ENCODE measurements around the gene SIX5.
"Not testable (repeated sequence)": the region's sequence is repeated elsewhere in the genome, so short reads cannot be mapped to it uniquely, and the experiment has no call there.

SIX5 gene

DNA sequence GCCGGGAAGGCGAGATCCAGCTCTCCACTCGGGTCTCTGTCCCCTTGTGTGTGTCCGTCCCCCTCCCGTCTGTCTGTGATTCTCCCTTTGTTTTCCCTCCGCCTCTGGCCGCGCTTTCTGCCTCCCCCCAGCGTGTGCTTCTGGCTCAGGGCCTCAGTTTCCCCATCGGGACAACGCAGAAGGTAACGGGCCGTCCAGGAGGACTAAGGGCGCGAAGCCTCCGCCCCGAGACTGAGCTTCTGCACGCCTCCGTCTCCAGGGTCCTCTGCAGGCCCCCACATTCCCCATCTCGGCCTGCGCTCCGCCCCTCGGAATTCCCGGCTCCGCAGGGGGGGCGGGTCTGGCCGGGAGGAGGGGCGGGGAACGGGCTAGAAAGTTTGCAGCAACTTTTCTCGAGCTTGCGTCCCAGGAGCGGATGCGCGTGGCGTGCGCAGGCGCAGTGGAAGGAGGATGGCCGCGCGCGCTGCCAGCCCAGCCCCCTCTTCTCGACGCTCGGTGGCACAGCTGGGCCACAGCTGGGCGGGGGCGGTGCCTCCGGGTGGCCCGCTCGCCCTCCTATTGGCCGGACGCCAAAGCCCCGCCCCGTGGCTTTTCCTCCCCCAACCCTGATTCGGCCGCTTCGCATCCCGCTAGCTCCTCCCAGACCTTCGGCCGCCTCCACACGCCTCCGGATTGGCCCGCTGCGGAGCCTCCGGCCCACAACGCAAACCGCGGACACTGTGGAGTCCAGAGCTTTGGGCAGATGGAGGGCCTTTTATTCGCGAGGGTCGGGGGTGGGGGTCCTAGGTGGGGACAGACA, at the start of gene SIX5:
Gene SIX5 (minus strand): TSS at position 269 of the 799 bp plus-strand sequence. CDS start 408 bp downstream, outside the sequence.
- in situ Hi-C loops (cut with MboI; ENCODE audit: low sequenced_read_pairs): no loop called here

DNA sequence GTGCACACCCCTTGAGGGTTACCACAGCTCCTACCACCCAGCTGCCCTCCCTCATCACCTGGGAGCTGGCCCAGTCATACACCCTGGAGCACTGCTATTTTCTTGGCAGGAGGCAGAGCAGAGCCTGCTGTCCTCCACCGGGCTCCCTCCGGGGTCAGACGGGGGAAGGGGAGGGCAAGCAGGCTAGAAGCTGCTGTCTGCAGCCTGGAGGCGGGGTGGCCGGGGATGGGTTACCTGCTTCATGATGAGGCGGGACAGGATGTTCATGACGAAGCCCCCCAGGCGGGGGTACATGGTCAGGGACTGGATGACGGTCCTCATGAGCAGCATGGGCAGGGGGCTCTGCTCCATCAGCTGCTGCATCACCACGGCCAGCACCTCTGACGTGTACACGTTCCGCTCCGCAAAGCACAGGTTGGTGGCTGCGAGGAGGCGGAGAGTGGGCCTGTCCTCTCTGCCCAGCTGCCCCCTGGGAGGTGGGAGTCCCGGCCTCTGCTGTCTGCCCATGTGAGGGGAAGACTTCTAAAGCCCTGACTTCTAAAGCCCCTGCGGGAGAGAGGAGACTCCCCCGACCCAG, 48.8 kb upstream of the SIX5 start:
- in situ Hi-C loops (cut with MboI; ENCODE audit: low sequenced_read_pairs): no loop called here

DNA sequence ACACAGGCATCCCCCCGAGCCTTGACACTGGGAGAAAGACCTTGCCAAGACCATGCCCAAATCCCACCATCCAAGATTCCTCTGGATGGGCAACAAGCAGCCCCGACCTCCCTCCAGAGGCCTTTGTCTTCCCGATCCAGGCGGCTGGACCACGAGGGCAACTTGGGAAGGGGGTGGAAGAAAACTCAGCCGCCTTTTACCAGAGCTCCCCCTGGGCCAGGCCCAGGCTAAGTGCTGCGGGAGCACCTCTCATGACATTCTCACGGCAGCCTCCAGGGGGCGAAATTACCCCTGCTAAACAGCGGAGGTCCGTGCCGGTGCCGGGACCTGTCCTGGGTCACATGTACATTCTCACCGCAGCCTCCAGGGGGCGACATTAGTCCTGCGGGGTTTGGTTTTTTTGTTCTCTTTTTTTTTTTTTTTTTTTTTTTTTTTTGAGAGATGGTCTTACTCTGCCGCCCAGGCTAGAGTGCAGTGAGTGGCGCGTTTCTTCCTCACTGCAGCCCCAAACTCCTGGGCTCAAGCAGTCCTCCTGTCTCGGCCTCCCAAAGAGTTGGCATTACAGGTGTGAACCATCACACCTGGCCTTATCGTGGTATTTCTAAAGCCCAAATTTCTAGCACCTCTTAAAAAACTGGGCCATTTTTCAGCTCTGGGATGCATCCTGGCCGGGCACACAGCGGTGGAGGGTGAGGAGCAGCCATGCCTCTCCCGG, 48.1 kb upstream of the SIX5 start:
- in situ Hi-C loops (cut with MboI; ENCODE audit: low sequenced_read_pairs): no loop called here

DNA sequence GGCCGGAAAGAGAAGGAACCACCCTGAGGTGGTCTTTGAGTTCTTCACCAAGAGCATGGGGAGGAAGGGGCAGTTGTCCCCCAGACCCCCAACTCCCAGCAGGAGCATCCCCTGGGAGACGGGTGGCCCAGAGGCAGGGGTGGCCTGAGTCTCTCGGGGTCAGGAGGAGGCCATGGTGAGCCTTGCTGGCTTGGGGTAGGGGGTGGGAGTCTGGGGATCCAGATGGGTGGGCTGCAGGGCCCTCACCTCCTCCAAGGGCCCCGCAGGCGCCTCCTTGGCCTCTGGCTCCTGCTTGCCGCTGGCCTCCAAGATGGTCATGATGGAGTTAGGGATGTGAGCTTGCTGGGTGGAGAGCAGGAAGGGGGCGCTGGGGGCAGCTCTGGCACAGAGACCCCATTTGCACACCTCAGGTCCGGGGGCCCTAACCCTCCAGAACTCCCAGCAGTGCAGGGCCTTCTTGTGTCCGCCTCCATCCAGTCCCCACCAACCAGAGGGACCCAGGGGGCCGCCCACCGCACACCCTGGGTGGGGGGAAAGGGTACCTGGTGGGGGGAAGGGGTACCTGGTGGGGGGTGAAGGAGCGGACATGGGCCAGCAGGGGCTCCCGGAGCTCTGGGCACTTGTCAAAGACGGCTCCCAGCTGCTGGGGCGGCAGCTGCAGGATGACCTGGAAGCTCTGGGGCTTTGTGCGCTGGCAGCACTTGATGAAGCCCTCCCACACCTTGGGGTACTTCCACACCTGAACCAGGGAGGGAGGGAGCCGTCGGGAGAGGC, 47.4 kb upstream of the SIX5 start:
- in situ Hi-C loops (cut with MboI; ENCODE audit: low sequenced_read_pairs): no loop called here

DNA sequence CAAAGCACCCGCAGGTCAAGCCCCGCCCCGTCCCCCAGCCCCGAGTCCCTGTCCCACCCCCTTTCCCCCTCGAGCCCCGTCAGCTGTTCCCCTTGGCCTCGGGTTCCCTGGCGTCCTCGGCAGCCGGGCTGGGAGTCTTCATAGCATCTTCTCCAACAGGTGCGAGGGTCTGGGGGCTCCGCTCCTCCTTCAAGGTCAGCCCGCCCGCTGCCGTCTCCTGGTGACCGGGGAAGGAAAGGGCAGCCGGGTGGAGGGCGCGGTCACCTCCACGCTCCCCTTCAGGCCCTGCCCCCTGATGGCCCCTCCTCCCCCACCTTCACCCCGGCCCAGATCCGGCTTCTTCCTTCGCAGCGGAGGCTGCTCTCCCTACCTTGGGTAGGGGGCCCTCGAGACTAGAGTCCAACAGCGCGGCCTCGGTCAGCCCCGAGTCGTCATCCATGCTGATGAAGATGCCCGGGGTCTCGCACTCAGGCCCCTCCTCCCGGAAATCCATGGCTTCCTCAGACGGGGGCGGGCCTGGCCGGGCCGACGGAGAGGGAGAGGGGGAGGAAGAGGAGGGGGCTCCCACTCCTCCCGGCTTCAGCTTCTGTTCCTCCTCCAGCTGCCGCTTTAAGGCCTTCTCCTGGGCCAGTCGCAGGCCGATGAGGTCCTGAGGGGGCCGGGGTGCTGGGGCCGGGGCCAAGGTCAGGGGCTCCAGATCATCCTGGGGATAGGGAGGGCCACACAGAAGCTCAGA, 46.6 kb upstream of the SIX5 start:
- in situ Hi-C loops (cut with MboI; ENCODE audit: low sequenced_read_pairs): no loop called here

DNA sequence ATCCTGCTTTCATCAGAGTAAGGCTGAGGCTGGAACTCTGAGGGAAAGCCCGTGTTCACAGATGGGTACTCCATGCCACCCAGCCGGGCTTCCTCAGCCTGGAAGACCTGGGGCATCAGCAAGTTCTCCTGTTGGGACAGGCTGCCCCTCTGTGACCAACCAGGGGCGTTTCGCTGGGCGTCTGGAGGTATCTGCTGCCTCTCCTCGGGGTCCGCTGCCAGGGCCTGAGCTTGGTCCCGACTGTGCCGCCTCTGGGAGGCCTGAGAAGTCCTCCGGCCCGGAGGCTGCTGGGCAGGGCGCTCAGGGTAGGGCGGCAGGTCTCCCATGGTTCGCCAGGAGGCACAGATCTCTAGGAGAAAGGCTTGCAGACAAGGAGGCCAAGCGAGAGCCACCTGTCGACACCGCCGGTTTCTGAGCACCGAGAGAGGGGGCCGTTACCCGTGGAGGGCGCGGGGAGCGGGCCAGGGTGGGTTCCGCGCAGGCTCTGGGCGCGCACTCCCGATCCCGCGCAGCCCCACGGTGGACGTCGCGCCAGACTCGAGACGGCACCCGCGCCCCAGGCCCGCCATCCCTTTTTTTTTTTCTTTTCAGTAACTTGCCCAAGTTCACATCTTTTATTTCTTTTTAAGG, 45.9 kb upstream of the SIX5 start, which contains the start of gene RSPH6A:
Gene RSPH6A (minus strand): TSS at position 458 of the 630 bp plus-strand sequence. CDS start 132 bp downstream, at position 326.
- in situ Hi-C loops (cut with MboI; ENCODE audit: low sequenced_read_pairs): no loop called here

DNA sequence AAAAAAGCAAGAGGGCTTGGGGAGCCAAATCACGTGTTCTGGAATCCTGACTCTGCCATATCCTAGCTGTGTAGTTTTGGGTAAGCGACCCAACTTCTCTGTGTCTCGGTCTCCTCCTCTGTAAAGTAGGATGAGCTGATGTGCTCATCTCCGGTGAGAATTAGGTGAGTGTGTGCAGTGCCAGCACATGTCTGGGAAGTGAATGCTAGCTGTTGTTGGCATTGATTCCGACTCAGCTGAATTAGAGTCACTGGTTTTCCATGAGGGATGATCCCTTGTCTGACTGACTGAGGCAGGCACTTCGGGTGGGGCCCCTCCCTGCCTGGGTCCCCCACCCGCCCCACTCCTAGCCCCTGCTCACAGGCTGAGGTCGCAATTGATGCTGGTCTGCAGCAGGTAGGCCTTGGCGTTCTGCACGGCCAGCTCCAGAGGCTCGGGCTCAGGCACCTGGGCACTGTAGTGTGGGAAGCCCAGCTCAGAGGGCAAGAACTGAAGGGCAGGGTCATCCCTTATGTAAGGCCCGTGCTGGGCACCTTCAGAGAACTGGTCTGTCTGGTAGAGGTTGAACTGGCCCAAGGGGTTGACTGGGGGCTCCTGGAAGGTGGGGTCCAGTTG, 45.2 kb upstream of the SIX5 start:
- in situ Hi-C loops (cut with MboI; ENCODE audit: low sequenced_read_pairs): no loop called here

DNA sequence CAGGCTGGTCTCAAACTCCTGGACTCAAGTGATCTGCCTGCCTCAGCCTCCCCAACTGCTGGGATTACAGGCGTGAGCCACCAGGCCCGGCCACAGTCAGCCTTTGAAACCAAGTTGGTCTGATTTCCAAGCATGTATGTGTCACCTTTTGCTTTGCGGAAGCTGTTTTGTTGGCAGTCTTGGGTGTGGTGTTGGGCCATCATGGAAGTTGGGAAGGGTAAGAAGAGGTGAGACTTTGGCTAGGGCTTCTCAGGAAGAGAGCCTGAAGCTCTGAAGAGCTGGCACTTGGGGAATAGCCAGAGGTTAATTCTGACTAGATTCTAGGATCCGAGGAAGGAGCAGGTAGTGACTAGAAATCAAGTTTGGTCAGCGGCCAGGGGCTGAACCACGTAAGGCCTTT, 43.2 kb upstream of the SIX5 start:
- in situ Hi-C loops (cut with MboI; ENCODE audit: low sequenced_read_pairs): no loop called here

DNA sequence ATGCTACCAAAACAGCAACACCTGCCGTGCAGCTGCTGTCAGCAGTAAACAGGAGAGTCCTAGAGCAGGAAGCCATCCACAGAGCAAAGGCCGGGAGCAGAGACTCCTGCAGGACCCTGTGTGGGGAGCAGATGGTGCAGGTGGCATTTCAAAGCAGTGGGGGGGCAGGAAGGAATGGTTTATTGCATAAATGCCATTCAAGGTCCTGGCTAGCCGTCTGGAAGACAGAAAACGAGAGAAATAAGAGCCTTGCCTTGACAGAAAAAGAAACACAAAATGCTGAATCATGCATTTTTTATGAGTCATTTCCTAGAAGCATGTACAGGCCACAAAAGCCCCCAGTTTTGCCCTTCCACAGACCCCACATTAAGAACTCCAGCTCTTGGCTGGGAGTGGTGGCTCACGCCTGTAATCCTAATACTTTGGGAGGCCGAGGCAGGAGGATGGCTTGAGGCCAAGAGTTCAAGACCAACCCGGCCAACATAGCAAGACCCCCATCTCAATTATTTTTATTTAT, 40.6 kb upstream of the SIX5 start:
- in situ Hi-C loops (cut with MboI; ENCODE audit: low sequenced_read_pairs): no loop called here

DNA sequence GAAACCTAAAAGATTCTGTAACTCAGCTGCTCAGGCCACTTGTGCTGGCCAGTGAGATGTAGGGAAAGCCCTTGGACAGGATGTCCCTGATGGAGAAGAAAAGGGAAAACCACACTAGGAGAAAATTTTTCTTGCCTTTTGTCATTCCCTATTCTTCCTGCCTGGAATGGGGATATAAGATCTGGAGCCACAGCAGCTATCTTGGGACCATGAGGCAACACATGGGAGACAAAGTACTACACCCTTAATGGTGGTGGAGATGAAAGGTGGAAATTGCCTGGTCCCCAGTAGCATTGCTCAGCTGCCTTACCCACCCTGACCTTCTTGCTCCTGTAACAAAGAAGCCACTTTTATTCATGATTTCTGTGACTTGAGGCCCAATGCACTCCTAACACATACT, 36.7 kb upstream of the SIX5 start:
- in situ Hi-C loops (cut with MboI; ENCODE audit: low sequenced_read_pairs): no loop called here

DNA sequence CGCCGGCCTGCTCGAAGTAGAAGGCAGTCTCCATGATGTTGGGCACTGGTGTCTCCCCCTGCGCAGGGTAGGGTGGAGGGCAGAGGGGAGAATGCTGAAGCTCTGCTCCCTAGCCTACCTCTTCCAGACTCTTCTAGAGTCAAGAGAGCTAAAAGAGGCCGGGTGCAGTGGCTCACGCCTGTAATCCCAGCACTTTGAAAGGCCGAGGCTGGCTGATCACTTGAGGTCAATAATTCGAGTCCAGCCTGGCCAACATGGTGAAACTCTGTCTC, 35.8 kb upstream of the SIX5 start:
- in situ Hi-C loops (cut with MboI; ENCODE audit: low sequenced_read_pairs): no loop called here

DNA sequence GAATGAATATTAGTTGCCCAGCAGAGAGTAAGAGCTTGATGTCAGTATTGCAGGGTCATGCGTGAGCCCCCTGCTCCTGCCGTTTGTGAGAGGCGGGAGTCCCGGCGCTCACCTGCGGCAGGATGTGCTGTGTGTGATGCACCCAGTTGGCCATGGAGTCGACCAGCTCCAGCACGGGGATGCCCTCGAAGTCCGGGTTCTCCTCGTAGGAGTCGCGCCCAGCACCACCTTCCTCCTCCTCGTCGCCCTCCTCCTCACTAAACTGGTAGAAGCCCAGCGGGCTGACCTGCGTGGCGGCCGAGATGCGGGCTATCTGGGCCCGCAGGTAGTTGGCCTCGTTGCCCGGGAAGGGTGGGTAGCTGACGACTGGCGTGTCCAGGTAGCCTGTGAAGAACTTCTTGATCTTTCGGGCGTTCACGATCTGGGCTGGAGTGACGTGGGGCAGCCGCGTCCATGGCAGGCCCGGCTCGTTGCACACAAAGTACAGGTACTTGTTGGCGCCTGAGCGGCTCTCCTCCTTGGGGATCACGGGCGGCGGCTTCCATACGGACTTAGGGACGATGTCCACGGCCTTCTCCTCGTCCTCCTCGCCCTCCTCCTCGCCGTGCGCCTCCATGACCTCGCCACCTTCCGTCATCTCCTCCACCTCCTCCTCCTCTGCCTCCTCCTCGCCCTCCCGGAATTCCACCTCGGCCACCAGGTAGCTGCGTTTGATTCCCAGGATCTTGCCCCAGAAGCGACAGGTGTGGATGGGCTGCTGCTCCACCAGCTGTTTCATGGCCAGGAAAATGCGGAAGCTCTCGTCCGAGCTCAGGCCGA, 35.3 kb upstream of the SIX5 start:
- in situ Hi-C loops (cut with MboI; ENCODE audit: low sequenced_read_pairs): no loop called here

DNA sequence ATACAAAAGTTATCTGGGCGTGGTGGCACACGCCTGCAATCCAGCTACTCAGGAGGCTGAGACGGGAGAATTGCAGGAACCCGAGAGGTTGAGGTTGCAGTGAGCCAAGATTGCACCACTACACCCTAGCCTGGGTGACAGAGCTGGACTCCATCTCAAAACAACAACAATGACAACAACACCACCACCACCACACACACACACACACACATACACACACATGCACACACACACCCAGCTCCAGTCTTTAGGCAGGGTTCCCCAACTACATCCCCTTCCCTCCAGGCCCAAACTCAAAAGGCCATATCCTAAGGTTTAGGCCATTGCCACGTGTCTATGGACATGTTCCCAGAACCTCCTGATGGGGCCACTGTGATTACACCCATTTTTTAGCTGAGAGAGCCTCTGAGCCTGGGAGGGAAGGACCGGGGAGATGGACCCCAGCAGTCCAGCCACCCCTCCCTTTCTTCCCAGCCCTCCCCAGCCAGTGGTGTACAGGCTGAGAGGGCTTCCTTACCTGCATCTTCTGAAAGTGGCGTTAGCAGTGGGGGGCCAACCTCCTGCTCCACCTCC, 32.6 kb upstream of the SIX5 start:
- in situ Hi-C loops (cut with MboI; ENCODE audit: low sequenced_read_pairs): no loop called here

DNA sequence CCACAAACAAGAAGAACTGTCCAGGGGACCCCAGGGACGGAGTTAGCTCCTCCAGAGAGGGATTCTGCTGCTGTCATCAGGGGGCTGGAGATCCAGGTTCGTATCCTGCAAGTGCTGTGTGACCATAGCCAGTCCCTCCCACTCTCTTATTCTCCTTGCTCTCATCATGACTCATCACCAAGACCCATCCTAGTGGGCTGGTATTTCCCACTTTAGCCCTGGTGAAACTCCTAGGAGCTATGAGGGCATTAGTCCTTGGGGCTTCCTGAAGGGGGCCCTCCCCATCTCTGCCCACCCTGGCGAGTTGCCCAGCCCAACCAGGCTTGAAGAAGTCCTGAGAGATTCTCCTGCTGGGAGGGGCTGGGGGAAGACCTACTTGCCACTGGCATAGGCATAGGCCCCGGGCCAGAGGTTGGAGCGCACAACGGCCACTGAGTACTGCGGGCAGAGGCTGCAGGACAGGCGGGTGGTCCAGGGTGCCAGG, 31.1 kb upstream of the SIX5 start:
- in situ Hi-C loops (cut with MboI; ENCODE audit: low sequenced_read_pairs): no loop called here

DNA sequence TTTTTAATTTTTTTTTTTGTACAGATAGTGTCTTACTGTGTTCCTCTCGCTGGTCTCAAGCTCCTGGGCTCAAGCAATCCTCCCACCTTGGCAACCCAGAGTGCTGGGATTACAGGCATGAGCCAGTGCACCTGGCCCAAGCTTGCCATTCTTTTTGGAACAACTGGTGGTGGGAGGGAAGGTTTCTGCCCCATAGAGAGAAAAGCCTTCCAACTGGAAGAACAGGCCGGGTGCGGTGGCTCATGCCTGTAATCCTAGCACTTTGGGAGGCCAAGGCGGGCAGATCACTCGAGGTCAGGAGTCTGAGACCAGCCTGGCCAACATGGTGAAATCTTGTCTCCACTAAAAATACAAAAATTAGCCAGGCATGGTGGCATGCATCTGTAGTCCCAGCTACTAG, 30.5 kb upstream of the SIX5 start:
- in situ Hi-C loops (cut with MboI; ENCODE audit: low sequenced_read_pairs): not testable (repeated sequence)

DNA sequence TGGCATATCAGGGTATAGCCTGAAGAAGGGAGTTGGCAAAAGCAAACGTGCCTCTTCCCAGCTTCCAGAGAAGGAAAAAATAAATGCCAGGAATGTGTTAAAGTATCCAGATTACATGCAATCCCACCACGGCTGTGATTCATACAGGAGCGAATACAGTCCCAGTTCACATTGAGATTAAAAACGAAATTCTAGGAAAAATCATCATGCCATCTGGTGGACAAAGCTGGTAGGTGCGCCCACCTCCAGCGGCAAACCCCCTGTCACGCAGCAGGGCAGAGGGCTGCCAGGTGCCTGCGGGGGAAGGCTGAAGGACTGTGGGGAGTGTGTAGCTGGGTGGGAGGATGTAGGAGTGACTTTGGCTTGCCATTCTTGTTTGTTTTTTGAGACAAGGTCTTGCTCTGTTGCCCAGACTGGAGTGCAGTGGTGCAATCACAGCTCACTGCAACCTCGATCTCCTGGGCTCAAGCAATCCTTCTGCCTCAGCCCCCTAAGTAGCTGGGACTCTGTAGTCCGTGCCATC, 30.0 kb upstream of the SIX5 start:
- in situ Hi-C loops (cut with MboI; ENCODE audit: low sequenced_read_pairs): no loop called here

DNA sequence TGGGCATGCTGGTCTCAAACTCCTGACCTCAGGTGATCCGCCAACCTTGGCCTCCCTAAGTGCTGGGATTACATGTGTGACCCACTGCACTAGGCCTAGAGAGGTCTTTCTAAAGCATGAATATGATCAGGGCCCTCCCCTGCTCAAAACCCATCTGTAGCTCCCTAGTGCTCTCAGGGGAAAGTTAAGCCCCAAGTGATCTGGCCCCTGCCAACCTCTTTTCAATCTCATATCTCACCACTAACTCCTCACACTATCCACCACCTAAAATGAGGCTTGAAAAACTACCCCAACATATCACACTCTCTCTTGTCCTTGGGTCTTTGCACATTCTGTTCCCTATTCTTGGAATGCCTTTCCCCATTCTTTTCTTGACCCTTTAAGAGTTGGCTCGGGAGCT, 25.6 kb upstream of the SIX5 start:
- in situ Hi-C loops (cut with MboI; ENCODE audit: low sequenced_read_pairs): no loop called here

DNA sequence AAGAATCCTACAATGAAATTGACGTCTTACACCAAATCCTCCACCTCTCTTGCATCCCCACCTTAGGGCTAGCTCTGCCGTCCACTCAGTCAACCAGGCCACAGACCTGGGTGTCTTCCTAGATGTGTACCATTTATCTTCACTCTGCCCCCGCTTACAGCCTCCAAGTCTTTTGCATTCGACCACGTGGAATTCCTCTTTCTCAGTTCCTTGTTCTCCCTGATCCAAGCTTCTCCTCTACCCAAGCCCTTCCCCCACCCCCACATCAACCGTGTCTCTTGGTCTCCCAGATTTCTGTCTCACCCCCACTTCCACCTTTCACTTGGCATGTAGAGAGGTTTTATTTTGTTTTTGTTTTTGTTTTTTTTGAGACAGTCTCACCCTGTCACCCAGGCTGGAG, 24.8 kb upstream of the SIX5 start:
- in situ Hi-C loops (cut with MboI; ENCODE audit: low sequenced_read_pairs): no loop called here
